GM19328 (cell line): ENCODE results near the gene ATG16L2.
"Not testable (repeated sequence)": the region's sequence is repeated elsewhere in the genome, so short reads cannot be mapped to it uniquely, and the experiment has no call there.

ENCODE experiments used
- ATAC-seq: cut with Tn5 transposase; IDR thresholded peaks from one replicate; pipeline ENCODE4 v1.9.1; 2021; ENCODE audit warnings: mild to moderate bottlenecking, moderate library complexity; ENCODE audit not compliant: unreplicated experiment

ATG16L2 gene

DNA sequence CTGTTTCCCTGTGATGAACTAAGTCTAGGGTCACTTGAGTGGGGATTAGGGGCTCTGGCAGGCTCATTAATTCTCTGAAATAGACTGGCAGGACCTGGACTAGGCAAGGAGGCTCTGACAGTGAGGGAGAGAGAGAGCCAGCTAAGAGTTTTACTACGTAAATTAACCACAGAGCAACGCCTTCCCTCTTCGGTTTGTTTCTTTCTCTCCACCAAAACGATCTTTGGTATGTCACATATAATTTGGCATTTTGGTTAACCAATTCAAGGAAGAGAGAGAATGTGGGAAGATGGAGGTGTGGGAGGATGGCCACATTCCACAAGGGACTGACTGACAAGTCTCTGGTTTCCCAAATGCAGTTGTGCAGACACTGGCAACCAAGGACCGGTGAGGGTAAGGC, 27.9 kb downstream of the ATG16L2 start:
- no peak for ATAC-seq

DNA sequence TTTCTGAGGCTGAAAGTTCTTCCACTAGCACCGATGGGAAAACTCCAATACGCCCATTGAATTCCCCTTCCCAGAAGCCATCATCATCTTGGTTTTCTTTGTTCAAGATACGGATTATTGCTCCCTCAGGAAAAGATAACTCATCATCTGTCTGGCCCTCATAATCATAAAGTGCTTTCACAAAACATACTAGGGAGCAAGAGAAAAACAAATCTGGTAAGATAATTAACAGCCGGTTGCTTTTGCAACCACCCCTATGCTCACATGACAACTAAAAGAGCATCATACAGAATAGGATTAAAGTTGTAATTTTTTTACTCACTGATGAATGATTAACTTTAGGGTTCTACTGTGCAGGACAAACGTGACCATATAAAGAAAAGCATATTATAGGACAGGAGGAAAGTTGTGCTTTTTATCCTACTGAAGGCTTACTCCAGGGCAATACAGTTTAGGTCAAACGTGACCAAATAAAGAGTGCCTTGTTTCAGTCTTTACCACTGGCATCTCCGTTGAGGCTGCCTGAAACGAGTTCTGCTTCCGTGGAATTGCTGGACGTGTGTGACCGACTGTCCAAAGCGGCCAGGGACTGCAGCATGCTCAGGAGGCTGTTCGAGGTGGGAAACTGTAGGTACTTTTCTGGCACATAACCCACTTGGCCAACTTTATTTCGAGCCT, 28.6 kb downstream of the ATG16L2 start:
- ATAC-seq, result no peak

DNA sequence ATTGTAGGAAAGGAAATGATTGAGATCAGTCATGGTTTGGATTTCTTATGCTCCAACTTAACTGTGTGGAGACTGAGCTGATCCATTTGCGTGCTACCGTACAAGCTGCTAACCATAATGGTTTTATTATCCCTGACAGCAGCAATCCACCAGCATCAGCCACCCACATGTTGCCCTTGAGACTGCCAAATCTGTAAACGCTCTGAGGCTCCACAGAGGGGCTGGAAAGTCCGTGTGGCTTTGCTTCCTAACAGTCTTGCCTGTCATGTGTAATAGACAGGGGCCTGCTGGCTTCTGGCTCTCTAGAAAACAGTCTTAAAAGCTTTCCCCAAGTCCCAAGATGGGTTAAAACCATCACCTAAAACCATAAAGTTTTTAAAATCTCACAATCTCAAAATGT, 30.1 kb downstream of the ATG16L2 start:
- ATAC-seq, result no peak

DNA sequence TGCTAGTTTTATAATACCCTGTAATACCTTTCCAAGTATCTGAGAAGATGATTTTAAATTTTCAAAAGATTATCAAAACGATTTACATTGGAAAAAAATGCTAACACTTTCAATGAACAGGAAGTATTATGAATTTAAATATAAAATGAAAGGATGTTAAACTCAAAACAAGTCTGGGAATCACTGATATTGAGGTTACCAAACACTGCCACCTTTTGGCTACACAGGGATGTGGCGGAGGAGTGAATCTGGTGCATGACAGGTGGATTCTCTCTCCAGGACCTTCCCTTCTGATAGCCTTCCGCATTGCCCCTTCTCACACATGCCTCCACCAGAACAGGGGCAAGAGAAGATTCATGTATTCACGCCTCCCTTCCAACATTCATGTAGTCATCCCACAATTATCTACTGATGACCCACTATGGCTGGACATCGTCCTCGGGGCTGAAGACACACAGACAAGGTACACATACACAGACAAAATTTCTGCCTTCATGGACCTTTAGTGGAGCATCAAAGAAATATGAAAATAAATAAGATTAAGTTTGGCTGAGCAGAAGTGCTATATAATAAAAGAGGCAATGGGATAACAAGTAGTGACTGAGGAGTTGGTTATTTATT, 34.7 kb downstream of the ATG16L2 start:
- no peak for ATAC-seq

DNA sequence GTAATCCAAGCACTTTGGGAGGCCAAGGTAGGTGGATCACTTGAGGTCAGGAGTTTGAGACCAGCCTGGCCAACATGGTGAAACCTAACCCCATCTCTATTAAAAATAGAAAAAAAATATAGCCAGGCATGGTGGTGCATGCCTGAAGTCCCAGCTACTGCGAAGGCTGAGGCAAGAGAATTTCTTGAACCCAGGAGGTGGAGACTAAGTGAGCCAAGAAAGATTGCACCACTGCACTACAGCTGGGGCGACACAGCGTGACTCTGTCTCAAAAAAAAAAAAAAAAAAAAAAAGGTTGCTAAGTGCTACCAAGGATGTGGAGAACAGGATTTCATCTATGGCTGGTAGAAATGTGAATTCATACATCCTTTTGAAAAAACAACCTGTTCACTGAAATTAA, 36.6 kb downstream of the ATG16L2 start:
- ATAC-seq, result no peak

DNA sequence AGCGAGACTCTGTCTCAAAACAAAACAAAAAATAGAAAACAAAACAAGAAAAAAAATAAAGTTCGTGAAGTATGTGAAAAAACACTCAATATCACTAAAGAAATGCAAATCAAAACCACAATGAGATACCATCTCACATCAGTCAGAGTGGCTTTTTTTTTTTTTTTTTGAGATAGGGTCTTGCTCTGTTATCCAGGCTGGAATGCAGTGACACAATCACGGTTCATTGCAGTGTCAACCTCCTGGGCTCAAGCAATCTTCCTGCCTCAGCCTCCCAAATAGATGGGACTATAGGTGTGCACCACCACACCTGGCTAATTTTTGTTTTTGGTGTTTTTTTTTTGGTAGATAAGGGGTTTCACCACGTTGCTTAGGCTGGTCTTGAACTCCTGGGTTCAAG, 37.5 kb downstream of the ATG16L2 start:
- no peak for ATAC-seq

DNA sequence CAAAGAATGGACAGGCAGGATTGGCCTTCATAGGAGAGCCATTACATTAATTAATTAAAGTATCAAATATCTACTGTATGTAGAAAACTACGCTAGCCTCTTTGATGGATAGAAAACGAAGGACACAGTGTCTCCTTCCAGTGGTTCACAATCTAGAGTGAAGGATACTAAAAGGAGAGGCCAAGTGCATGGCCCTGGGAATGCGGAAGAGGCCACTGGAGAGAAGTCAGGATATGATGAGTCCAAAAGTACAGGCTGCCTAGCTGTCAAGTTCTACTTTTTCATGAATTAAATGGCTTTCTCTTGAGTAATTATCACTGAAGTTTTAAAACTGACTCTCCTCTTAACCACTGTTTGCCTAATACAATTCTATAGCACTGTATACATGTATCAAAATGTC, 41.9 kb downstream of the ATG16L2 start:
- ATAC-seq, result no peak

DNA sequence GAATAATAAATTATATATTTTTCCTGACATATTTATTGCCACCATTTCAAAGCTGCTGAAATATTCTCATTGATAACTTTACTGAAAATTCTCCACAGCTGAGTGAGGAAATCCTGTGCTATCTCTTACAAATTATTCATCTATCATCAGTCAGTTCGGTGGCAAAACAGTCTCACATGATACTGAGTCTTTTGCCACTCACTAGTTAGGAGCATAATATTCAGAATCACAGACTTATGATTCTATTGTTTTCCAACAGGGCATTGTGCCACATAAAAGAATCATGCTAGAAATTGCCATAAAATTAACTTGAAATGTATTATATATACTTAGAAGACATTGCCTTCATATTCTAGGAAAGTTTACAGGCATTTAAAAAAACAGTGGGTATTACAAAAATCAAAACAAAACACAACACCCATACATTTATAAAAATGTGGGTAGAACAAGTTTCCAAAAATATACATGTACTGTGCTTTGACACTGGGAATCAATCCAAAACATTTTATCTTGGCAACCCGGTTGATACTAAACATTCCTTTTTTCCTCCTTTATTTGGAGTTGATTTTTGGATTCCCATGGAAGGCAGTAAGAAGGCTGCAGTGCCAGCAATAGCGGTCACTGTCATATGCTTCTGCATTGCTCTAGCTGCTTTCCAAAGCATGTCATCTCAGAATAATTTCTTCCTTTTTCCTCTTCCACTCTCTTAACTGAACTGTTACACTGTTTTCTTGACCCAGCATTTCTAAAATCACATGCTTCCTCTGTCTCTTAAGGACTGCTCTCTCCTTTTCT, 42.5 kb downstream of the ATG16L2 start:
- no peak for ATAC-seq

DNA sequence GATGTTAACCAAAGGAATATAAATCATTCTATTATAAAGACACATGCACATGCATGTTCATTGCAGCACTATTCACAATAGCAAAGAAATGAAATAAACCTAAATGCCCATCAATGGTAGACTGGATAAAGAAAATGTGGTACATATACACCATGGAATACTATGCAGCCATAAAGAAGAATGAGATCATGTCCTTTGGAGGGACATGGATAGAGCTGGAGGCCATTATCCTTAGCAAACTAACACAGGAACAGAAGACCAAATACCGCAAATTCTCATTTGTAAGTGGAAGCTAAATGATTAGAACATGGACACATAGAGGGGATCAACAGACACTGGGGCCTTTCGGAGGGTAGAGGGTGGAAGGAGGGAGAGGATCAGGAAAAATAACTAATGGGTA, 44.1 kb downstream of the ATG16L2 start:
- not testable (repeated sequence) for ATAC-seq

DNA sequence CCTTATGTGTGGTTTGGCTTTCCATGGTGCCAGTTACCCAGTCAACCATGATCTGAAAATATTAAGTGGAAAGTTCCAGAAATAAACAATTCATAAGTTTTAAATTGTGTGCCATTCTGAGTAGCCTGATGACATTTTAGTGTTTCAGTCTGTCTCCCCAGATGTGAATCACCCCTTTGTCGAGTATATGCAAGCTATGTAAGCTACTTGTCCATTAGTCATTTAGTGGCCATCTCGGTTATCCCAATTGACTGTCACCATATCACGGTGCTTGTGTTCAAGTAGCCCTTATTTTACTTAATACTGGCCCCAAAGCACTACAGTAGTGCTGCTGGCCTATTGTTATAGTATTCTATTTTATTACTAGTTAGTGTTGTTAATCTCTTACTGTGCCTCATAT, 44.9 kb downstream of the ATG16L2 start:
- no peak for ATAC-seq

DNA sequence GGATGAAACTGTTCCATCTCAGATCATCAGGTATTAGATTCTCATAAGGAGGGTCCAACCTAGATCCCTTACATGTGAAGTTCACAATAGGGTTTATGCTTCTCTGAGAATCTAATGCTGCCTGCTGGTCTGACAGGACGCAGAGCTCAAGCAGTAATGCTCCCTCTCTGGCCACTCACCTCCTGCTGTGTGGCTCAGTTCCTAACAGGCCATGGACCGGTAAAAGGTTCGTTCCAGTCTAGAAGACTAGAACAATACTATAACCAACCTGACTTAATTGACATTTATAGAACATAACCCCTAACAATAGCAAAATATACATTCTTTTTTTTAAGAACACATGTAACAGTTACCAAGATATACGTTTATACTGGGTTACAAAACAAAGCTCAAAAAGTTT, 45.8 kb downstream of the ATG16L2 start:
- no peak for ATAC-seq

DNA sequence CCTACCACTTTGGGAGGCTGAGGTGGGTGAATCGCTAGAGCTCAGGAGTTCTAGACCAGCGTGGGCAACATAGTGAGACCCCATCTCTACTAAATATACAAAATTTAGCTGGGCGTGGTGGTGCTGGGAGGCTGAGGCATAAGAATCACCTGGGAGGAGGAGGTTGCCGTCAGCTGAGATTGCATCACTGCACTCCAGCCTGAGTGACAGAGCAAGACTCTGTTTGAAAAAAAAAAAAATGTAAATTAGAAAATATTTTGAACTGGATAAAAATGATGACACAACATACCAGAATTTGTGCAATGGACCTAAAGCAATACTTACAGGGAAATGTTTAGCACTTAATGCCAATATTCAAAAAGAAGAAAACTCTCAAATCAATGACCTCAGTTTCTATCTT, 46.4 kb downstream of the ATG16L2 start:
- ATAC-seq, result no peak

DNA sequence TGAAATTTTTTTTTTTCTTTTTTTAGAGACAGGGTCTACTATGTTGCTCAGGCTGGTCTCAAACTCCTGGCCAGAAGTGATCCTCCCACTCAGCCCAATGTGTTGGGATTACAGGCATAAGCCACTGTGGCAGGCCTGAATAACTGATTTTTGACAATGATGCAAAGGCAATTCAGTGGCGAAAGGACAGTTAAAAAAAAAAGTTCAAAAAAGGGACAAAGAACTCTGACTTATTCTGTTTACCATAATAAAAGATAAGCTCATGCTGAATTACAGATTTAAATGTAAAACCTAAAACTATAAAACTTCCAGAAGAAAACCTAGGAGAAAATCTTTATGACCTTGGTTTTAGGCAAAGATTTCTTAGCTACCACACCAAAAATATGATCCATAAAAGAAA, 48.9 kb downstream of the ATG16L2 start:
- no peak for ATAC-seq

DNA sequence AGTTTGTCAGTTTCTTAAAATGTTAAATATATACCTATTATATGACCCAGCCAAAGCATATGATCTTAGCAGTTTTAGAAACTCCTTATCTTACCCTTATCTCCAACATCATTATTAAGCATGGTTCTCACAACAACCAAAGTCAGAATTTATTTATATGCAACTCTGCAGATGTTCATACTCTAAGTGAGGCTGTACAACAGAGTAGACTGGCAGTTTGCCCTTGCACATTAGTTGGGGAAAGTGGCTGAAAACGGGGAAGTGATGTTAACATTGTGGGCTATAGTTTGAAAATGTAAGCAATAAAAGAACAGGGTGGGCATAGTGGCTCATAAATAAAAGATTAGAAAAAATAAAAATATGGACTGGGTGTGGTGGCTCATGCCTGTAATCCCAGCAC, 49.7 kb downstream of the ATG16L2 start:
- ATAC-seq, result no peak

DNA sequence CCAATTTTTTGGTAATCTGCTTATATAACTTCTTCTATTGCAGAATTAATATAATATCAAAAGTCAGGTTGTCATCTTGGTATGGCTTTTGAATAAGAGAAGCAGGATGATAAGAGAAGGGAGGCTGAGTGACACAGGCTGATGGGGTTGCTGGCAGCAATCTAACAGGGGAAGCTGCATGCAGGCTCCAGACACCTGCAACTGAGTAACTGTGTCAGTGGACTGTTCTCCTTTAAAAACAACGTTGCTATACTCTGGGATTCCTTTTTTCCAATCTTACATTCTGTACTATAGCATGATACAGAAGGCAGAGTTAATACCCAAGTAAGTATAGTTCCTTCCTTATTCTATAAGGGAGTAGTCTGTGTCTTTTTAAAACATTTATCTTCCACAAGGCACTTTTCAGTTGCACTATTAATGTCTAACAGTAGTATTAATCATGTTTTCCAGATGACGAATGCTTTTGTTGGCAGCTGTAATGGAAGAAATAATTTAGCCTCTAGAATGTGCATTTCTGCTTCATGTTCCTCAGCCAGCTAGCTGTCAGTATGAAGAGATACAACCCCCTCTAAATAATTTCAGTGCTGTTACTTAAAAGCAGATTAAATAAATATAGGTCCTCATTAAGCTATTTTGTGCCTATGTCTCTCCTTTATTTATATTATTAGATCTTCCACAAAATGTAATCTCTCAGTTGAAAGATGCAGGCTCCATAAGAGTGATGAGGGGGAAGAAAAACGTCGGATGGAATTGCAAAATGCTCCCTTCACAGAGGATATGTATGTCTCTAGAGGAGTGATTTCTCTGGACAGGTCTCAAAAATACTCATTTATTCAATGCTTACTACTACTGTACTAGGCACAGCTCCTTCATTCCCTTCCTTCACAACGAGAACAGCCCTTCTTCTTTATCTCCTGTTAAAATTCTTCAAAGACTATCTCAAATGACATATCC, 50.8 kb downstream of the ATG16L2 start:
- no peak for ATAC-seq

DNA sequence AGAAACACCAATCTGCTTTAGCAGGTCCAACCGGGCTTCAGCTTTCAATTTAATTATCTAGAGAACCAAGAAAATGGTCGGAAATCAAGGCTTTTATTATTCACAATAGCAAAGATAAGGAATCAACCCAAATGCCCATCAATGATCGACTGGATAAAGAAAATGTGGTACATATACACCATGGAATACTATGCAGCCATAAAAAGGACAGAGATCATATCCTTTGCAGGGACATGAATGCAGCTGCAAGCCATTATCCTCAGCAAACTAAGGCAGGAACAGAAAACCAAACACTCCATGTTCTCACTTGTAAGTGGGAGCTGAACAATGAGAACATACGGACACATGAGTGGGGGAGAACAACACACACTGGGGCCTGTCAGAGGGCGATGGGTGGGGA, 53.8 kb downstream of the ATG16L2 start:
- ATAC-seq, result no peak

DNA sequence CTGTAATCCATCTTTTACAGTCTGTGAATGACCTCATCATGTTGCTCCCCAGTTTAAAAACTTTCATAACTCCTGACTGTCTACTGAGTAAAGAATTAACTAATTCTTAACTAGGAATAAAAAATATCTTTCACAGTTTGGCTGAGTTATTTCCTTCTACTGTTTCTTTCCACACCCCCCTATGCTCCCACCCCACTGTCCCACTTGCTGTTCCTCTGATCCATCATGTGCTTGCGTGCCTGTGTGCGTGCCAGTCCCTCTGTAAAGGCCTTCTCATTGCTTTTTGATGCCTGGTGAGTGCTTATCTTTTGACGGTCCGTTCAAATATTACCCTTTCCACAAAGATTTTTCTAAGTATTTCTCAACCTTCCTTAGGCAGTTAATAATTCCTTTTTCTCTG, 55.6 kb downstream of the ATG16L2 start:
- ATAC-seq, result no peak

DNA sequence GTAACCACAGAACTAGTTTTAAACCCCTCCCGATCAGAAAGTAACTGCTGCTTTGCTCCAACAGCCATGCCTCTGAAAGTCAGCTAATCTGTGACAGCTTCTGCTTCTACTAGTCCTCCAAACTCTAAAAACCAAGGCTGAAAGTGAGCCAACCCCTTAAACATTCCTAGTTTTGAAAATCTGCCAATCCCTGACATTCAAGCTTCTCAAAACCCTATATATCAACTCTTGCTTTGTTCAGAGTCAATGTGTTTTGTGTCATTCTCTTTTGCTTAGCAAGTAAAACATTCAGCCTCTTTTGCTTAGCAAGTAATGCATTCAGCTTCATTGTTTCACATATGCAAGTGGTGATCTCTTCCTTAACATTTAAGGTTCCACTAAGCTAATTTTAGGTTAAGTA, 56.9 kb downstream of the ATG16L2 start:
- no peak for ATAC-seq

DNA sequence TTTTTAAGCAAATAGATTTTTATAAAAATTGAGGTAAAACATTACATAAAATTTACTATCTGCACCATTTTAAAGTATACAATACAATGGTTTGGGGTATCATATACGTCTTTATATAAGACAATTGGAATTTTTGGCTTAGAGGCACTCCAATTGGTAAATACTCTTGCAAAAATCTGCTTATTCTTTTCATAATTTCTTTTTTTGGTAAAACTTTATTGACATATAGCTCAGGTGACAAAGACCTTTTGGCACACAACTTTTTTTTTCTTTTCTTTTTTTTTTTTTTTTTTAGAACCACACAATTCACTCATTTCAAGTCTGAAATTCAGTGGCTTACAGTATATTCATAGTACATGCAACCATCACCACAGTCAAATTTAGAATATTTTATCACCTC, 57.8 kb downstream of the ATG16L2 start:
- no peak for ATAC-seq

DNA sequence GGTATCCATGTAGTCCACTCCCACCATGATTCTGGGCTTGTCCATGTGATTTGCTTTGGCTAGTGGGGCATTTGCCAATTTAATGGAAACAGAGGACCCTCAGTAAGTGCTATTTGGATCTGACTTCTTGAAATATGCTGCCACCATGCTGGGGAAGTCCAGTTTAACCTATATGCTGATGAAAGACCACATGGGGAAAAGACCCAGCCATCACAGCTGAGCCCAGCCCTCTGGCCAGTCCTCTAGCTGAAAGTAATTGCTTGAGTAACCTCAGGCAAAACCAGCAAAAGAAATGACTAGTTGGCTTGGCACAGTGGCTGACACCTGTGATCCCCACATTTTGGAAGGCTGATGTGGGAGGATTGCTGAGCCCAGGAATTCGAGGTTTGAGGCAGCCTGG, 61.5 kb downstream of the ATG16L2 start:
- no peak for ATAC-seq

DNA sequence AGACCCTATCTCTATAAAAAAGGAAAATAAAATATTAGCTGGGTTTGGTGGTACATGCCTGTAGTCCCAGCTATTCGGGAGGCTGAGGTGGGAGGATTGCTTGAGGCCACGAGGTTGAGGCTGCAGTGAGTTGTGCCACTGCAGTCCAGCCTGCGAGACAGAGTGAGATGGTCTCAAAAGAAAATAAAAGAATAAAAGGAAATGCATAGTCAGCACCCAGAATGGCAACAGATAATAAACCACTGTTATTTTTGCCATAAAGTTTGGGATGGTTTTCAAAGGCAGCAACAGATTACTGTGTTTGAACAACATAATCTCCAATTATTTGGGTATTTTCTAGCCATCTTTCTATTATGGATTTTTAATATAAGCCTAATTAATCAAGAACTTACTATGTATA, 61.9 kb downstream of the ATG16L2 start:
- no peak for ATAC-seq
